Measurements from ENCODE around the gene HSD3B2. TPM values are rescaled to one million over a fixed set of nuclear protein-coding genes. Genes with fewer than 3 reads are reported as not detected.

Gene HSD3B2
- total RNA-seq, 1 donor from 2014 or later = 1.2 TPM

- no peak for DNase-seq (ENCODE audit: extremely low spot score, unreplicated experiment)
- H3K4me1 Mint-ChIP-seq (ENCODE audit: unreplicated experiment) = no peaks in the 10 kb centered on the region
- no peaks in the 10 kb centered on the region for H3K9me3 Mint-ChIP-seq
- no peaks in the 10 kb centered on the region for H3K36me3 Mint-ChIP-seq
- H3K4me3 Mint-ChIP-seq = no peak overlapping the region
- H3K27ac Mint-ChIP-seq = no peak overlapping the region
- TF ChIP-seq CTCF (conservative IDR thresholded peaks at IDR 0.05) = no peak
- H3K27me3 Mint-ChIP-seq = no peaks in the 10 kb centered on the region
Measured at GRCh38 chr1:119396982-119397381, 18.0 kb upstream of the HSD3B2 start.

GRCh38 chr1:119397986-119398385 is 17.0 kb upstream of the HSD3B2 start:
- H3K27me3 Mint-ChIP-seq = no peaks in the 10 kb centered on the region
- TF ChIP-seq CTCF (conservative IDR thresholded peaks at IDR 0.05) = no peak
- no peaks in the 10 kb centered on the region for H3K36me3 Mint-ChIP-seq
- no peaks in the 10 kb centered on the region for H3K4me1 Mint-ChIP-seq (ENCODE audit: unreplicated experiment)
- H3K27ac Mint-ChIP-seq = no peak overlapping the region
- H3K9me3 Mint-ChIP-seq = no peaks in the 10 kb centered on the region
- DNase-seq (ENCODE audit: extremely low spot score, unreplicated experiment) = no peak
- no peak overlapping the region for H3K4me3 Mint-ChIP-seq

GRCh38 chr1:119404736-119405135 is 10.2 kb upstream of the HSD3B2 start:
- Mint-ChIP-seq H3K4me3 (no peak overlapping the region), H3K36me3 (no peaks in the 10 kb centered on the region), H3K4me1 (ENCODE audit: unreplicated experiment) (no peaks in the 10 kb centered on the region), H3K9me3 (peaks cover 5% of the 10 kb centered on the region), H3K27ac (no peak overlapping the region), H3K27me3 (peaks cover 3% of the 10 kb centered on the region)
- no peak for DNase-seq (ENCODE audit: extremely low spot score, unreplicated experiment)
- no peak for TF ChIP-seq CTCF (conservative IDR thresholded peaks at IDR 0.05)

- no peak overlapping the region for H3K27ac Mint-ChIP-seq
- DNase-seq (ENCODE audit: extremely low spot score, unreplicated experiment) = no peak
- H3K9me3 Mint-ChIP-seq = peaks cover 5% of the 10 kb centered on the region
- H3K36me3 Mint-ChIP-seq = no peaks in the 10 kb centered on the region
- H3K4me1 Mint-ChIP-seq (ENCODE audit: unreplicated experiment) = no peaks in the 10 kb centered on the region
- H3K4me3 Mint-ChIP-seq = no peak overlapping the region
- TF ChIP-seq CTCF (conservative IDR thresholded peaks at IDR 0.05) = no peak
- peaks cover 4% of the 10 kb centered on the region for H3K27me3 Mint-ChIP-seq
Measured at GRCh38 chr1:119409731-119410130, 5.2 kb upstream of the HSD3B2 start.

- H3K9me3 Mint-ChIP-seq = peaks cover 5% of the 10 kb centered on the region
- H3K27ac Mint-ChIP-seq = no peak overlapping the region
- no peaks in the 10 kb centered on the region for H3K36me3 Mint-ChIP-seq
- H3K4me3 Mint-ChIP-seq = no peak overlapping the region
- H3K4me1 Mint-ChIP-seq (ENCODE audit: unreplicated experiment) = no peaks in the 10 kb centered on the region
- no peak for DNase-seq (ENCODE audit: extremely low spot score, unreplicated experiment)
- peaks cover 6% of the 10 kb centered on the region for H3K27me3 Mint-ChIP-seq
- no peak for TF ChIP-seq CTCF (conservative IDR thresholded peaks at IDR 0.05)
Measured at GRCh38 chr1:119410961-119411360, 4.0 kb upstream of the HSD3B2 start.

GRCh38 chr1:119416006-119416640 is 1.2 kb downstream of the HSD3B2 start:
- Mint-ChIP-seq H3K4me3 (no peak overlapping the region), H3K9me3 (no peaks in the 10 kb centered on the region), H3K27me3 (peaks cover 6% of the 10 kb centered on the region), H3K27ac (no peak overlapping the region), H3K36me3 (no peaks in the 10 kb centered on the region), H3K4me1 (ENCODE audit: unreplicated experiment) (peaks cover 6% of the 10 kb centered on the region)
- no peak for DNase-seq (ENCODE audit: extremely low spot score, unreplicated experiment)
- TF ChIP-seq CTCF (conservative IDR thresholded peaks at IDR 0.05) = no peak

All from type B pancreatic cell (in vitro differentiated cells).